ENCODE measurements around the gene CAMK2A.

Gene CAMK2A

GRCh38 chr5:150333400-150333799 is 43.8 kb upstream of the CAMK2A start:
- TF ChIP-seq SIN3A (IDR thresholded peaks at IDR 0.05; ENCODE audit: borderline replicate concordance, insufficient read depth, low read length) (no peak), FOXP2 (optimal IDR thresholded peaks at IDR 0.05; ENCODE audit: borderline replicate concordance, extremely low read depth, extremely low read length, insufficient read depth) (no peak), REST (IDR thresholded peaks at IDR 0.05; ENCODE audit: insufficient read depth in 1 of 2, low read depth in 2 of 2, low read length in 2 of 2) (no peak), POLR2AphosphoS5 (IDR thresholded peaks at IDR 0.05; ENCODE audit: low read depth, low read length) (no peak), TAF1 (IDR thresholded peaks at IDR 0.05; ENCODE audit: borderline replicate concordance, insufficient read depth, low read length) (no peak)

- TF ChIP-seq FOXP2 (optimal IDR thresholded peaks at IDR 0.05; ENCODE audit: borderline replicate concordance, extremely low read depth, extremely low read length, insufficient read depth) = no peak
- TF ChIP-seq POLR2AphosphoS5 (IDR thresholded peaks at IDR 0.05; ENCODE audit: low read depth, low read length) = no peak
- TF ChIP-seq TAF1 (IDR thresholded peaks at IDR 0.05; ENCODE audit: borderline replicate concordance, insufficient read depth, low read length) = no peak
- no peak for TF ChIP-seq REST (IDR thresholded peaks at IDR 0.05; ENCODE audit: insufficient read depth in 1 of 2, low read depth in 2 of 2, low read length in 2 of 2)
- TF ChIP-seq SIN3A (IDR thresholded peaks at IDR 0.05; ENCODE audit: borderline replicate concordance, insufficient read depth, low read length) = no peak
Measured at GRCh38 chr5:150329881-150330876, 40.6 kb upstream of the CAMK2A start.

GRCh38 chr5:150329038-150329437 is 39.5 kb upstream of the CAMK2A start:
- no peak for TF ChIP-seq REST (IDR thresholded peaks at IDR 0.05; ENCODE audit: insufficient read depth in 1 of 2, low read depth in 2 of 2, low read length in 2 of 2)
- no peak for TF ChIP-seq FOXP2 (optimal IDR thresholded peaks at IDR 0.05; ENCODE audit: borderline replicate concordance, extremely low read depth, extremely low read length, insufficient read depth)
- no peak for TF ChIP-seq SIN3A (IDR thresholded peaks at IDR 0.05; ENCODE audit: borderline replicate concordance, insufficient read depth, low read length)
- no peak for TF ChIP-seq POLR2AphosphoS5 (IDR thresholded peaks at IDR 0.05; ENCODE audit: low read depth, low read length)
- TF ChIP-seq TAF1 (IDR thresholded peaks at IDR 0.05; ENCODE audit: borderline replicate concordance, insufficient read depth, low read length) = no peak

GRCh38 chr5:150328515-150328914 is 38.9 kb upstream of the CAMK2A start:
- TF ChIP-seq SIN3A (IDR thresholded peaks at IDR 0.05; ENCODE audit: borderline replicate concordance, insufficient read depth, low read length) (no peak), TAF1 (IDR thresholded peaks at IDR 0.05; ENCODE audit: borderline replicate concordance, insufficient read depth, low read length) (no peak), FOXP2 (optimal IDR thresholded peaks at IDR 0.05; ENCODE audit: borderline replicate concordance, extremely low read depth, extremely low read length, insufficient read depth) (no peak), REST (IDR thresholded peaks at IDR 0.05; ENCODE audit: insufficient read depth in 1 of 2, low read depth in 2 of 2, low read length in 2 of 2) (no peak), POLR2AphosphoS5 (IDR thresholded peaks at IDR 0.05; ENCODE audit: low read depth, low read length) (no peak)

All from PFSK-1 (cell line).